Calu3 (cell line): Measurements from ENCODE around the gene OR52K1. TPM values are rescaled to one million over a fixed set of nuclear protein-coding genes. Genes with fewer than 3 reads are reported as not detected.
A peak's percentile ranks its signal among the peaks of the same experiment; 100 is the strongest.

Experiments
- Bru-seq: library from RNA; stranded (reverse); fragments of 400-500 nt; gene quantifications from one replicate; lab custom pipeline; 2021; lab: Mats Ljungman, UMichigan
- BruChase-seq, 2 experiments: library from RNA; stranded (reverse); fragments of 400-500 nt; gene quantifications; one replicate each; lab custom pipeline; 2021; lab: Mats Ljungman, UMichigan
- BruUV-seq: library from RNA; stranded (reverse); fragments of 400-500 nt; replicated peaks from 2 replicates; lab custom pipeline; 2021; lab: Mats Ljungman, UMichigan
- CTCF ChIA-PET: fragments of 300-600 bp; sonication (Branson Sonifier 250); formaldehyde crosslinking; loops from one replicate; lab custom pipeline; 2022; ENCODE audit warnings: antibody characterized with exemption; lab: Charles Lee
- DNase-seq: peaks from one replicate; pipeline ENCODE4 v3.0.0; 2022
- H3K27ac Mint-ChIP-seq: one replicate; pipeline ENCODE4 v1.8.0; 2022; ENCODE audit warnings: mixed read lengths; ENCODE audit not compliant: unreplicated experiment
- H3K27me3 Mint-ChIP-seq: one replicate; pipeline ENCODE4 v1.8.0; 2022; ENCODE audit warnings: mixed read lengths; ENCODE audit not compliant: unreplicated experiment
- H3K36me3 Mint-ChIP-seq: one replicate; pipeline ENCODE4 v1.8.0; 2022; ENCODE audit warnings: mild to moderate bottlenecking, moderate library complexity, mixed read lengths; ENCODE audit not compliant: insufficient read depth, unreplicated experiment
- H3K4me1 Mint-ChIP-seq: one replicate; pipeline ENCODE4 v1.8.0; 2022; ENCODE audit warnings: mild to moderate bottlenecking, low read depth, mixed read lengths; ENCODE audit not compliant: unreplicated experiment
- H3K4me3 Mint-ChIP-seq: one replicate; pipeline ENCODE4 v1.8.0; 2022; ENCODE audit warnings: mild to moderate bottlenecking, low read depth, moderate library complexity, mixed read lengths; ENCODE audit not compliant: unreplicated experiment
- H3K9me3 Mint-ChIP-seq: one replicate; pipeline ENCODE4 v1.8.0; 2022; ENCODE audit warnings: low read depth, mixed read lengths; ENCODE audit not compliant: unreplicated experiment
- intact Hi-C: fragments of 100-400 bp; cut with micrococcal nuclease; formaldehyde crosslinking; loops from one replicate; pipeline ENCODE4 v1.10.0; 2022; ENCODE audit not compliant: unreplicated experiment
- long read RNA-seq: library from polyadenylated mRNA; stranded (forward); transcript quantifications from one replicate; pipeline ENCODE4 v2.0.0, GENCODE V29; 2022
- total RNA-seq: library from RNA; stranded (reverse); gene quantifications from 2 replicates; pipeline ENCODE4 v1.2.3, GENCODE V29; 2022
- TF ChIP-seq, protein P1 (sequence below): fragments of 200-600 bp; IDR thresholded peaks from one replicate; pipeline ENCODE4 v1.8.0; 2022; ENCODE audit warnings: antibody characterized with exemption; ENCODE audit not compliant: unreplicated experiment

The OR52K1 gene
- not detected in 2 replicates for total RNA-seq
- percentile 17 among the genes with signal in this experiment for Bru-seq, nascent RNA
- BruChase-seq, experiment 1, labeled RNA remaining after a 6-hour chase = percentile 7 among the genes with signal in this experiment
- not detected for BruChase-seq, experiment 2, labeled RNA remaining after a 2-hour chase
- long read RNA-seq = 0 reads

DNA sequence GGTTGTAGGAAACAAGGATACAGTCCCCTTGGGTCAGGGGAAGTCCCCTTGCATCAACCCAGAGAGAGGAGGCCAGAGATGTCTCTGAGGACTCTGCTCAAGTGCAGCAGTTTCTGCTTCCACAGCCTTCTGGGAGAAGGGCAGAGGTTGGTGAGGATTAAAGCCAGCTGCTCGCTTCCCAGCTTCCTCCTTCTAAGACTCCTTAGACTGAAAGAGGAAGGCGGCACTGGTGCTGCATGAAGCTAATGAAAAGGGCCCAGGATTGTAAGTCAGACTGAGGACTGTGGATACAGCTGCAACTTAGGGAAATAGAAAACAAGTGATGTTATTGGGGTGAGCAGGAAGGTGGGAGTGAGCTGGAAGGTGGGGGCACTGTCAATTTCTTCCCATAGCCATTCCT, at the start of gene OR52K1:
Gene OR52K1 (plus strand): TSS at position 202 of the 400 bp plus-strand sequence. CDS start 6,255 bp downstream, outside the sequence.
- peaks cover 7% of the 10 kb centered on the region for H3K27me3 Mint-ChIP-seq
- DNase-seq = no peak
- no peak within 1 kb of the TSS for H3K4me3 Mint-ChIP-seq
- TF ChIP-seq, protein P1, sequence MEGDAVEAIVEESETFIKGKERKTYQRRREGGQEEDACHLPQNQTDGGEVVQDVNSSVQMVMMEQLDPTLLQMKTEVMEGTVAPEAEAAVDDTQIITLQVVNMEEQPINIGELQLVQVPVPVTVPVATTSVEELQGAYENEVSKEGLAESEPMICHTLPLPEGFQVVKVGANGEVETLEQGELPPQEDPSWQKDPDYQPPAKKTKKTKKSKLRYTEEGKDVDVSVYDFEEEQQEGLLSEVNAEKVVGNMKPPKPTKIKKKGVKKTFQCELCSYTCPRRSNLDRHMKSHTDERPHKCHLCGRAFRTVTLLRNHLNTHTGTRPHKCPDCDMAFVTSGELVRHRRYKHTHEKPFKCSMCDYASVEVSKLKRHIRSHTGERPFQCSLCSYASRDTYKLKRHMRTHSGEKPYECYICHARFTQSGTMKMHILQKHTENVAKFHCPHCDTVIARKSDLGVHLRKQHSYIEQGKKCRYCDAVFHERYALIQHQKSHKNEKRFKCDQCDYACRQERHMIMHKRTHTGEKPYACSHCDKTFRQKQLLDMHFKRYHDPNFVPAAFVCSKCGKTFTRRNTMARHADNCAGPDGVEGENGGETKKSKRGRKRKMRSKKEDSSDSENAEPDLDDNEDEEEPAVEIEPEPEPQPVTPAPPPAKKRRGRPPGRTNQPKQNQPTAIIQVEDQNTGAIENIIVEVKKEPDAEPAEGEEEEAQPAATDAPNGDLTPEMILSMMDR = no peak
- H3K4me1 Mint-ChIP-seq = no peaks in the 10 kb centered on the region
- no peaks in the 10 kb centered on the region for H3K9me3 Mint-ChIP-seq
- no peaks in the 10 kb centered on the region for H3K36me3 Mint-ChIP-seq
- no TSS peak for BruUV-seq
- CTCF ChIA-PET = no interaction called here
- H3K27ac Mint-ChIP-seq = no peak within 1 kb of the TSS
- intact Hi-C loops = no loop called here

DNA sequence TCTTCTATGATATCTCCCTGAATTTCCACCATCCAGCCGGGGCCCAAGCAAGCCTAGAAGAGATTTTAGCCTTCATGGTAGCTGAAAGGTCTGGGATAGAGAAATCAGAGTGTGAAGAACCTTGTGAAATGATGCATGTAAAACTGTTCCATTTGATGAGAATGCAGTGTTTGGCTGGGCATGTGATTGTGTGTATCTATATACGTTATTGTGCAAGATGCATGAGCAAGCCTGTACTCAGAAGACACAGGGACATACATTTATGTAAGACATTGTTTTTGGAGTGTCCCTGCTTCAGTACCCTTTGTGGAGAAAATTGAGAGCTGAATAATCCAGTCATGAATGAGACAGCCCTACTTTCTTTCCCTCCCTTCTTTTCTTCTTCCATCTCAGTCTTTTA, 48.6 kb upstream of the OR52K1 start:
- H3K9me3 Mint-ChIP-seq = peaks cover 2% of the 10 kb centered on the region
- H3K4me1 Mint-ChIP-seq = no peaks in the 10 kb centered on the region
- TF ChIP-seq, protein P1 = no peak
- CTCF ChIA-PET = no interaction called here
- no TSS peak for BruUV-seq
- DNase-seq = no peak
- intact Hi-C loops = no loop called here
- no peaks in the 10 kb centered on the region for H3K36me3 Mint-ChIP-seq
- peaks cover 79% of the 10 kb centered on the region for H3K27me3 Mint-ChIP-seq
- no peak overlapping the region for H3K4me3 Mint-ChIP-seq
- H3K27ac Mint-ChIP-seq = no peak overlapping the region

DNA sequence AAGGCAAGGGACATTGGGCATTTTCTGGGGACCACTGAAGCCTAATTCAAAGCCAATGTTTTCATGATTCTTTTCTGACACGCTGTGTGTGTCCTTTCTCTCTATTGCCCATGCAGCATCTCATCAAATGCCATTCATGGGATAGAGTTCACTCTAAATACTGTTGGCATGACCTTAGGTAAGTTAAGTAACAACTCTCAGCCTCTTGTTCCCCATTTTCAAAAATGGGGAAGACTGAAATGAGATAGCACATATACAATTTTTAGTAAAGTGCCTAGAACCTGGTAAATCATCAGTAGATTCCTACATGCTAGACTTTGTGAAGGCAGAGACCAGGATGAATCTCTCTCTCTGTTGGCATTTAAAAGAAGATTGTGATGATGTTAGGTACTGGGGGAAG, 46.0 kb upstream of the OR52K1 start:
- Mint-ChIP-seq H3K4me1 (no peaks in the 10 kb centered on the region), H3K27ac (no peak overlapping the region), H3K4me3 (no peak overlapping the region), H3K36me3 (no peaks in the 10 kb centered on the region), H3K27me3 (peaks cover 66% of the 10 kb centered on the region), H3K9me3 (peaks cover 2% of the 10 kb centered on the region)
- TF ChIP-seq, protein P1 = no peak
- BruUV-seq = no TSS peak
- intact Hi-C loops = no loop called here
- CTCF ChIA-PET = no interaction called here
- DNase-seq = no peak

DNA sequence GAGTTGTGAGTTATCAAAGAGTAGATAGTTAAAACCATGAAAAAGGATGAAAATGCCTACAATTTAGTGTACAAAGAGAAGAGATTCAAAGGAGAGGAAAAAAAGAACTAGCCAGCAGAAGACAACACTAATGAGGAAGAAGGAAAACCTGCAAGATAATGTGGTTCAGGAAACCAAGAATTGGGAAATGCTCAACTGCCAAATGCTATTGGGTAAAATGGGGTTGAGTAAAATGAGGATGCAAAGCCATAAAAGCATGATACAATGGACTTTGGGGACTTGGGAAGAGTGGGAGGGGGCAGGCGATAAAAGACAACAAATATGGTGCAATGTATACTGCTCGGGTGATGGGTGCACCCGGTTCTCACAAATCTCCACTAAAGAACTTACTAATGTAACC, 40.9 kb upstream of the OR52K1 start:
- Mint-ChIP-seq H3K27ac (no peak overlapping the region), H3K4me1 (no peaks in the 10 kb centered on the region), H3K4me3 (no peak overlapping the region), H3K36me3 (no peaks in the 10 kb centered on the region), H3K27me3 (peaks cover 15% of the 10 kb centered on the region), H3K9me3 (peaks cover 2% of the 10 kb centered on the region)
- CTCF ChIA-PET = no interaction called here
- no TSS peak for BruUV-seq
- no peak for DNase-seq
- TF ChIP-seq, protein P1 = no peak
- intact Hi-C loops = no loop called here
